Stimulated activated CD8-positive, alpha-beta memory T cell treated with anti-CD3 and anti-CD28 coated beads, Interleukin-2, amount 100 ng/mL, for 1 hour (primary cell): ENCODE measurements around the gene KREMEN2.
"Not testable (repeated sequence)": the region's sequence is repeated elsewhere in the genome, so short reads cannot be mapped to it uniquely, and the experiment has no call there.

Experiments used
- DNase-seq, 2 donors: peaks; one replicate each; pipeline ENCODE4 v3.0.0-alpha.2; 2020; ENCODE audit warnings: low read depth in 2 of 2

The KREMEN2 gene

DNA sequence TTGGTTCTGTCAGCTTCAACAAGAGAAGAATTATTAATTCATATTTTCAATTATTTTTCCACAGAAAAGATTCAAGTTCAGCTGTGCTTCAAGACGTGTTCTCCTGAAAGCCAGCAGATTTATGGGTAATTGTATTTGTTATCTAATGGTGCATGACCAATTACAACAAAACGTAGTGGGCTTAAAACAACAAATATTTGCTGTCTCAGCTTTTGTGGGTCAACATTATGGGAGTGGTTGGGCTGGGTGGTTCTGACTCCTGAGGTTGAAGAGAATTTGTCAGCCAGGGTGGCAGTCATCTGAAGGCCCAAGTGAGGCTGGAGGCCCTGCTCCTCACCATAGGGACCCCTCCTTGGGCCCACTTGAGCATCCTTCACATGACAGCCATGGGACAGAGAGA, 24.1 kb upstream of the KREMEN2 start:
- no peak for DNase-seq

DNA sequence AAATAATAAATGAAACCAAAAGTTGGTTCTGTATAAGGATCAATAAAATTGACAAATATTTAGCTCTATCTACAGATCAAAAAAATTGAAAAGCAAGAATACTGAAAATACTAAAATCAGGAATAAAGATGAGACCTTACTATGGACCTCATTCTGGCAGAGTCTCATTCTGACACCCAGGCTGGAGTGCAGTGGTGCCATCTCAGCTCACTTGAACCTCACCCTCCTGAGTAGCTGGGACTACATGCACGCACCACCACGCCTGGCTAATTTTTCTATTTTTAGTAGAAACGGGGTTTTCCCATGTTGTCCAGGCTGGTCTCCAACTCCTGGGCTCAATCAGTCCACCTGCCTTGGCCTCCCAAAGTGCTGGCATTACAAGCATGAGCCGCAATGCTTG, 22.0 kb upstream of the KREMEN2 start:
- DNase-seq: no peak

DNA sequence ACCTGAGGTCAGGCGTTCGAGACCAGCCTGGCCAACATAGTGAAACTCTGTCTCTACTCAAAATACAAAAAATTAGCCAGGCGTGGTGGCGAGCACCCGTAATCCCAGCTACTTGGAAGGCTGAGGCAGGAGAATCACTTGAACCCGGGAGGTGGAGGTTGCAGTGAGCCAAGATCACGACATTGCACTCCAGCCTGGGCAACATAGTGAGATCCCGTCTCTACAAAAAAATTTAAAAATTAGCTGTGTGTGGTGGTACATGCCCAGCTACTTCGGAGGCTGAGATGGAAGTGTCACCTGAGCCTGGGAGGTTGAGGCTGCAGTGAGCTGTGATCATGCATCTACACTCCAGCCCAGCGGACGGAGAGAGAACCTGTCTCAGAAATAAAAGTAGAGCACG, 20.4 kb upstream of the KREMEN2 start:
- not testable (repeated sequence) for DNase-seq

DNA sequence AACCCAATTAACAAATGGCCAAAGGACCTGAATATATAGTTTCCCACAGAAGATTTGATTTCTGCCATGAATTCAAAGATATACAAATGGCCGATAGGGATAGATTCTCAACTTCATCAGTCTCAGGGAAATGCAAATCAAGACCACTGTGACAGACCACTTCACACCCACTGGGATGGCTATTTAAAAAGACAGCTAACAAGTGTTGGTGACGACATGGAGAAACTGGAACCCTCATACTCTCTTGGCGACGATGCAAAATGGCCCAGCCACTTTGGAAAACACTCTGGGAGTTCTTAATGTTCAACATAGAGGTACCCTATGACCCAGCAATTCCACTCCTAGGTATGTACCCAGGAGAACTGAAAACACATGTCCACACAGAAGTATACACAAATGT, 17.4 kb upstream of the KREMEN2 start:
- no peak for DNase-seq

DNA sequence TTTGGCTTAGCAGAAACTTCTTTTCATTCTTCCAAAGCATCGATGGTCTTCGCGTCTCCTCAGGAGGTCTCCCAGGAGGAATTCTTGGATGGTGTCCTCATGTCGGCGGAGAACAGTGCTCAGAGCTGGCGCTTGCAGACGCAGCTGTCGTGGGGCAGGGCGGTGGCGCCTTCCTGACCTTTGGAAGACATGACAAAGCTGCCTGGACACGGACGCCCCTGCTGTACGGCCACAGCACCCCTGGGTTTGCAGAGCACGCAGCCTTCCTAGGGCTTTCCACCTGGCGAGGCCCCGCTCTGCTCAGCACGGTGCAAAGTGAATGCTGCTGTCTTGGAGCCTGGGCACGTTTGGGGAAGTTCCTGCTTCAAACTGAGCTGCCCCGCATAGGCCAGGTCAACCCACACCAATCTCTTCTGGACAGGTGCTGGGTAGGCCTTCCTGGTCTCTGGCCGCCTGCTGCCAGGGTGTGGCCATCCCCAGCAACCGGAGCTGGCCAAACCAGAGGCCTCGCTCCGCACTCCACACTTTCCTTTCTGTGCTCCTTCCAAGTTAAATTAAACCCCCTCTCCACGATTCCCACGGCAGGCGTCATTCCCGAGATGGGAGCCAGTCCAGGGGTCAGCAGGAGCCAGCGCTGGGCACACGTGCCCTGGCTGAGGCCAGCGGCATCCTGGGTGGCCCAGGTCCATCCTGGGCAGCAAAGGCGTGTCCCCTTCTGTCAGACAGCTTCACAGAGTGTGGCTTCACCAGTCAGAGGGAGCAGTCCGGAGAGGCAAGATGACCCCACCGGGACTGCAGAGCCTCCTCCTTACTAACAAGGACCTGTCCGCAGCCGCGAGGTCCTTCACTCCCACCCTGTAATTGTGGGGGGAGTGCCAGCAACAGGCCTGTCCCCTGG, 15.0 kb upstream of the KREMEN2 start:
- no peak for DNase-seq

- no peak for DNase-seq
Observed at GRCh38 chr16:2949705-2950352, 14.2 kb upstream of the KREMEN2 start.

GRCh38 chr16:2950353-2950724, 13.7 kb upstream of the KREMEN2 start:
- DNase-seq: no peak

- DNase-seq: no peak
Observed at GRCh38 chr16:2950773-2951172, 13.3 kb upstream of the KREMEN2 start.

DNA sequence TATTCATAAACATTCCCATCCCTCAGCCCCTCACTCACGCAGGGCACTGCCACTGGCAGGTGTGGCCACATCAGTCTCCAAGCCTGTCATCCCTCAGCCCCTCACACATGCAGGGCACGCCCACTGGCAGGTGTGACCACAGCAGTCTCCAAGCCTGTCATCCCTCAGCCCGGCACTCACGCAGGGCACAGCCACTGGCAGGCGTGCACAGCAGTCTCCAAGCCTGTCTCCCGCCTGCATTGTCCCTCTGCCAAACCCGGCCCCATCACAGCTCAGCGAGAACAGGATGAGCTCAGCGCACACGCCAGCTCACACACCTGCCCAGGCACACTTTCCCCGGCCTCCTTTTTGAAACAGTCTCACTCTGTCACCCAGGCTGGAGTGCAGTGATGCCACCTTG, 11.4 kb upstream of the KREMEN2 start:
- DNase-seq: no peak

DNA sequence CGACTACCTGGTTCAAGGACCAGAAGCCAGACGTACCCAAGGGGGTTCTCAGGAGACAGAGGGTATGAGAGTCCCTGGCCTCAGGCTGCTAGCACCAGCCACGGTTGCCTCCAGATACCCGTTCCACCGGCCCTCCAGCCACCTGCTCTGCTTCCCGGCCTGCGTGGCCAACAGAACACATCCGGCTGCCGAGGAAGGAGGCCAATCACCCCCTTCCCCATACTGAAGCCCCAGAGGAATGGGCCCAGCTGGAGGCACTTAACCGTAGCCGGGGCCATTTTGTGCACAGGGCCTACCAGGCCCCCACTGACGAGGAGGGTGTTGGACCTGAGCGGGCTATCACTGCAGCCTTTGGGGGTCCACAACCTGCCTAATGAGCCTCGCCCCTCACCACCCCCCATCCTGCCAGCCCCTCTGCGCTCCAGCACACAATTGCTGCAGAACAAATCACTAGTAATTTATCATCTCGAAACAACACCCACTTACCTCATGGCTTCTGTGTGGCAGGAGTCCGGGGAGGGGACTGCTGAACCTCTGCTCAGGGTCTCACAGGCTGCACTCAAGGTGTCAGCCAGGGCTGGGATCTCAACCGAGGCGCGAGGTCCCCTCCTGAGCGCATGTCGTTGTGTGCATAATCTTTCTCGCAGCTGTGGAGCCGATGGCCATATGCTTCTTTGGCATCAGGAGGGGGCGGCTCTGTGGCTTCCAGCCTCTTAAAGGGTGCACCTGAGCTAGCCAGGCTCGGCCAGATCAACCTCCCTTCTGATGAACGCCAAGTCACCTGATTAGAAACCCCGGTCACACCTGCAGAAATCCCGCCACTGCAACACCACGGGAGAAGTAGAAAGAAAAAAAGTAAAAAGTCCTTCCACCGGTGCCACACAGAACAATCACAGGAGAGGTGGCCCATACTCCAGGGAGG, 10.1 kb upstream of the KREMEN2 start:
- no peak for DNase-seq

- no peak for DNase-seq
Observed at GRCh38 chr16:2954656-2955381, 9.3 kb upstream of the KREMEN2 start.

DNA sequence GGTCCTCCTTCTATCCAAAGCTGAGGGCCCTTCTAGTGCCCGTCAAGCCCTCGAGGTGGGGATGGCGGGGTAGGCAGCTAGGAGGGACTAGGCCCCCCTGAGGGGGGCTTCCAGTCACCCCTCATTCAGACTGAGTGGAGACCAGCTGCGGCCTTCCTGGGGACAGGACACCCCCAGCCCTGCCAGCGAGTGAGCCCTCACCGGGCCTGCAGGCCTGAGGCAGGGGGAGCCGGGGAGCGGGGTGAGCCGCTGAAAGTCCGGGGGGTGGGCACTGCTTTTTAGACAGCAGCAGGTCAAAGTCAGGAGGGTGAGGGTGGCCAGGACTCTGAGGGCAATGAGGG, 8.7 kb upstream of the KREMEN2 start:
- no peak for DNase-seq

DNA sequence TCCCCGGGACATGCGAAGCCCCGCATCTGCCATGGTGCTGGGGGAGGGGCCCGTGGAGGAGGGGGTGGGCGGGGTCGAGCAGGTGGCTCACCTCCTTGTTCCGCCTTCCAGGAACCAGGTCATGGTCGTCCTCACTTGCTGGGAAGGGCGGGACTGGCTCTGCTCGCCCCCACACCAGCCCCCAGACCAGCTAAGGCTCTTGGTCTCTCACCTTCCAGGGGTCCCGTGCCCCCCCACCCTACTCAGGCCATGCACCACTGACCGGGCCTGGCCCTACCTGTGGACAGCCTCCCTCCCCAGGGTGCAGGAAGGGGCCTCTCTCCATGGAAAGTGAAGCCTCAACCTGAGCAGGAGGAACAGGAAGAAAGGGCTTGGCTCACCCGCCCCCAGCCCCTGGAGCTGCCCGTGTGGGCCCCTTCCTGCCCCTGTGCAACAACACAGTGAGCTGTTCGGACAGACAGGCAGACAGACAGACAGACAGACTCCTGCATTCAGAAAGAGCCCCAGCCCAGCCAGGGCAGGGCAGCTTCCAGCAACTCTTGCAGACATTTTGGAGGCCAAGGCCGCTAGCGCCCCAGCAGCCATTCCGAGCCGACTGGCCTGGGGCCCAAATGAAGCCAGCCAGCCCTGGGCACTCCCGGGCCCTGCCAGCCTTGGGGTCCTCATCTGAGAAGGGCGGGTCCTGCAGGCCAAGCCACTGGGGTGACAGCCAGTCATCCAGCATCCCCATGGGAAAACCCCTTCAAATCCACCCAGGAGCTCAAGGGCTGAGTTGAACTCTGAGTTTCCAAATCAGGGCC, 8.1 kb upstream of the KREMEN2 start:
- DNase-seq: no peak

- DNase-seq: no peak
Observed at GRCh38 chr16:2956579-2956956, 7.5 kb upstream of the KREMEN2 start.

DNA sequence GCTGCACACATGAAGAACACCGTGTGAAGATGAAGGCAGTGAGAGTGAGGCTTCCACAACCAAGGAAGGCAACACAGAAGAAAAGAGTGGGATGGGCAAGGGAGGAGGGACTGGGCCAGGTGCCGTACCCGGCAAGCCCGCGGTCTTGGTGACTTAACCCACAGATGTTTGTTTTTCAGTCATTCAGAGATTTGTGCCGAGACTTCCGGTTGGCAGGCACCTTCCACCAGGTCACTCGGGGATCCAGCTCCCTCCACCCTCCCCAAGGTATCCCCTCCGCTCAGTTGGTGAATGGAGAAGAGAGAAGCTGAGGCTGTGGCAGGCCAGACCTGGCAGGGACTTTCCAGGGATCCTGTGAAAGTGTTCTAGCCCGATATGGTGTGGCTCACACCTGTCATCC, 4.9 kb upstream of the KREMEN2 start:
- DNase-seq: no peak

- DNase-seq: no peak
Observed at GRCh38 chr16:2960183-2961010, 3.7 kb upstream of the KREMEN2 start.

GRCh38 chr16:2962334-2963073, 1.6 kb upstream of the KREMEN2 start:
- no peak for DNase-seq

DNA sequence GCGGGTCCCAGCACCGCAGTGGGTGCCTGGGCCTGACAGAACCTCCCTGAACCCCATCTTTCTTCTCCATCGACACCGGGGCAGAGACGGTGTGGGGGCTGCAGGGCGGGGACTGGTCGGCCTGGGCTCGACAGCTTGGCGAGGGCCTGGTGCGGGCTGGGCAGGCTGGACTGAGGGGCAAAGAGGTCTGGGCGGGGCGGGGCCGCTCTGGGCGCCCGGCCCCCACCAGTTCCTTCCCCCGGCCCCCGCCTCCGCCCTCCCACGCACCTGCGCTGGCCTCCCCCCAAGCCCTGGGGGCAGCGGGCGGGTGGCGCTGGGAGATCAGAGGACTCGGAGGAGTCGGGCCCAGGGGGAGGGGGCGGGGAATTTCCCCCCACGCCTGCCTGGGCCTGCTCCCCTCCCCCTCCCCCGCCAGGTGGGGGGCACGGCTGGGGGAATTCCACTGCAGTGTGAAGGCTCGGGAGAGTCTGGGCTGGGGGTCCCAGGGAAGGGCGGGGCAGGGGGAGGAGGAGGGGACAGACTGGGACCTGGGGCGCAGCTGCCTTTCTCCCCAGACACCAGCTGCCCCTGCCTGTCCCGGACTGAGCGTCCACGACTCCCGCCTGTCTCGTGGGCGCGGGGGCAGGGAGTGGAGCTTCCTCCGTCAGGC, 877 bp upstream of the KREMEN2 start:
- DNase-seq: no peak
